ENCODE results near the gene SLC6A18.
A peak's percentile ranks its signal among the peaks of the same experiment; 100 is the strongest.

The SLC6A18 gene

DNA sequence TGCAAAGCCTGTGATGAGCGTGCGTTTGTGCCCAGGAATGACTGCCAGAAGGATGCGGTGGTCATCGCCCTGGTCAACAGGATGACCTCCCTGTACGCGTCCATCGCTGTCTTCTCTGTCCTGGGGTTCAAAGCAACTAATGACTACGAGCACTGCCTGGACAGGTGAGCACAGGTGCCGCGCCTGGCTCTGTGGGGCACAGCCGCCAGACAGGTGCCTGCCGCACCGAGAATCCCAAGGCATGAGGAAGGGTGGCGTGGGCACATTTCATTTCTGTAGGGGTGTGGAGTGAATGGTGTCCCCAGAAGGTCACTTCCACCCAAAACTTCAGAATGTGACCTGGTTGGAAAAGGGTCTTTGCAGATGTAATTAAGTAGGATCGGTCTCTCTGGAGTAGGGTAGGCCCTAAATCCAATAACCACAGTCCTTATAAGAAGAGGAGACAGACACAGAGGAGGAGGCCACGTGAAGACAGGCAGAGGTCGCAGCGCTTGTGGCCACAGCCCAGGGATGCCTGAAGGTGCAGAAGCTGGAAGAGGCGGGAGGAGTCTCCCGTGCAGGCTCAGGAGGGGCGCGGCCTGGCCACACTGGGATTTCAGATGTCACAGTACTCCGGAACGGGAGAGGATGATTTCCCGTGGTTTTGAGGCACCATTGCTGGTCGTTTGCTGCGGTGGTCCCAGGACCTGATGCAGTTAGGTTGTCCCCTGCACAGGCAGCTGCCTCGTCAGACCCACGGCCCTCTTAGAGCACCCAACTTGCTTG, 15.5 kb downstream of the SLC6A18 start:
- no peak for DNase-seq

DNA sequence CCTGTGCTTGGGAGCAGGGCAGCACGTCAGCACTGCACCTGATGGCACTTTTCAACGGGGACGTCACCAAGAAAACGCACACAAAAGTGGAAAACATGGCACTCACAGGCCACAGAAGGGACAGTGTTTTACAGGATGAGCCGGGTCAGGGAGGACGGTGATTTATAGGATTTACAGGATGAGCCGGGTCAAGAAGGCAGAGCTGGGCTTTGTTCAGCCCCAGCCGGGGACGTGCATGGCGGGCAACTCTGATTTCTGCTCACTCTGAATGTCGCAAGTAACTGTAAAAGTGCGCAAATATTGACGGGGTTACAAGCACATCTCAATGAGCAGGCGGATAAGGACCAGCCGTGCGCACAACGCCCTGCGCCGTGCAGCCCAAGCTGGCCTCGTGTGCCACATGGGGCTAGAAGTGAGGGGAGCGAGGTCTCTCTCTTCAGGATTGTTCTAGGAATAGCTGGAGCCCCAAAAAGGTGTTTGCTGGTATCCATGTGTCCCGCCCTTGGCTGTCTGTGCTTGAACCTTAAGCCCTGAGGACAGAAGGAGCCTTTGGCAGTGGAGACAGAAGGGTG, 16.4 kb downstream of the SLC6A18 start:
- no peak for DNase-seq

DNA sequence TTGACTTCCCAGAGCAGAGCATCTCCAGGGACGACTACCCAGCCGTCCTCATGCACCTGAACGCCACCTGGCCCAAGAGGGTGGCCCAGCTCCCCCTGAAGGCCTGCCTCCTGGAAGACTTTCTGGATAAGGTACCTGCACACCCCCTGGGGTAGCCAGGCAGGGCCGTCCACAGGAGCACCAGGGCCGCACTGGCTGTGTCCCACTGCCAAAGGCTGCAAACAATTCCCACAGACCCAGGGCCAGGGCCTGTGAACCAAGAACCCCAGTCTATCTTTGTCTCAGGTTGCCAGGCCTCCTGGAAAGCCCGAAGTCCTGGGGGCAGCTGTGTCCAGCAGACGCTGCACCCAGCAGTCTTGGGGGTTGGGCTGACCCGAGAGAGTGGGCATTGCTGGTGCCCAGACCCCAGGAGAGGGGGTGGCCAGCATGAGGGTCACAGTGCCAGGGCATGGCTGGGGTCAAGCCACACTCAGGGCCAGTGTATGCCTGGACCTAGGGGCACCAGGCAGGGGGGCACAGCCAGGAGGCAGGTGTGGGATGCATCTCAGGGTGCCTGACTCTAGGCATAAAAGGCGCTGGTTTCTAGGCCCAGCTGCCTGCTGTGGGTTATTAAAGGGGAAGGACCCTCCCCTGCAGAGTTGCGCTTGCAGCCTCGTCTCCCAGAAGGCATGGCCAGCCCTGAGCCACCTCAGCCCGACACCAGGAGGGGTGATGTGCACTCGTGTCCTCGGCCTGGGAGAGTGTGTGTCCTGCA, 17.7 kb downstream of the SLC6A18 start:
- no peak for DNase-seq

DNA sequence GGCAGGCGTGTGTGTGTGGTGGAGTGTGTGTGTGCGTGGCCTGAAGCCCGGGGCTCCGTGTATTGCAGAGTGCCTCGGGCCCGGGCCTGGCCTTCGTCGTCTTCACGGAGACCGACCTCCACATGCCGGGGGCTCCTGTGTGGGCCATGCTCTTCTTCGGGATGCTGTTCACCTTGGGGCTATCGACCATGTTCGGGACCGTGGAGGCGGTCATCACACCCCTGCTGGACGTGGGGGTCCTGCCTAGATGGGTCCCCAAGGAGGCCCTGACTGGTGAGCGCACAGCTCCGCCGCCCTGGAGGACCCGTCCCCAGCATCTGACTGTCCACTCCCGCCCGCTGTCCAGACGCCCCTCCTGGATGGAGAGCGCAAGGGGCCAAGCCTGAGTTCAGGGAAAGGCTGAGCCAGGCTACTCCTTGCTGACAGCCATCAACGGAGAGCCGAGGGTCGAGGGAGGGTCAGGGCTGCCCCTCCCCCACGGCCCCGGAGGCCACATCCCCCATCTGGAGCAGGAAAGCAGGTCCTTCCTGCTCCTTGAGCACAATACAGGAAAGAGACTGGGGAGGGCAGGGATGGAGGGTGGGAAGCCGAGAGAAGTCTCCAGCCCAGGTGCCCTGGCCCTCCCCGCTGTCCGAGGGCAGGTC, 18.4 kb downstream of the SLC6A18 start:
- DNase-seq = no peak

DNA sequence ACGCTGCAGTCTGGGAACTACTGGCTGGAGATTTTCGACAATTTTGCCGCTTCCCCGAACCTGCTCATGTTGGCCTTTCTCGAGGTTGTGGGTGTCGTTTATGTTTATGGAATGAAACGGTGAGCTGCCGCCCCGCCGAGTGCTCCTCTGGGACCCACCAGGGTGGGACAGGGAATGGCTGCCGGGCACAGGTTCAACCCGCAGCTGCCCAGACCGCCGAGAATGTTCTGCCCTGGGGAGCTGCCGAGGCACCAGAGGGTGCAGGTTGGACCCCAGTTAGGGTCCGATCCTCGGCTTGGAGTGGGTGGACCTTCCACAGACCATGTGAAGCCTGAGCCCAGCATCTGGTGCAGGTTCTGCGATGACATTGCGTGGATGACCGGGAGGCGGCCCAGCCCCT, 19.1 kb downstream of the SLC6A18 start:
- no peak for DNase-seq

DNA sequence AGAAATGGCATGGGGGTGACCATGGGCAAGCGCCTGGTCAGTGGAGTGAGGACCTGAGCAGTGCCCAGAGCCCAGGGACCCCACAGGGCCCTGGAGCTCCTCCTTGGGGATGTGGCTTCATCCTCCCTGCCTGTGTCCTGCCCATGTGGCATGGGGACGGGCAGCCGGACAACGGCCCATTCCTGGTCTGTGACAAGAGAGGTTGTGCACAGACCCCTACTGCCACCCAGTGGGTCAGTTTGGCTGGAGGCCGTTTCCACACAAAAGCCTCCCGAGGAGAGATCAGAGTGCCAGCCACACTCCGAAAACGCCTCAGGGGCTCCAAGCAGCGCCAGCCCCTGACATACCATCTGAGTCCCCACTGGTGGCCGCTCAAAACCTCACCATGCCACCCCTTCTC, 19.8 kb downstream of the SLC6A18 start:
- no peak for DNase-seq

DNA sequence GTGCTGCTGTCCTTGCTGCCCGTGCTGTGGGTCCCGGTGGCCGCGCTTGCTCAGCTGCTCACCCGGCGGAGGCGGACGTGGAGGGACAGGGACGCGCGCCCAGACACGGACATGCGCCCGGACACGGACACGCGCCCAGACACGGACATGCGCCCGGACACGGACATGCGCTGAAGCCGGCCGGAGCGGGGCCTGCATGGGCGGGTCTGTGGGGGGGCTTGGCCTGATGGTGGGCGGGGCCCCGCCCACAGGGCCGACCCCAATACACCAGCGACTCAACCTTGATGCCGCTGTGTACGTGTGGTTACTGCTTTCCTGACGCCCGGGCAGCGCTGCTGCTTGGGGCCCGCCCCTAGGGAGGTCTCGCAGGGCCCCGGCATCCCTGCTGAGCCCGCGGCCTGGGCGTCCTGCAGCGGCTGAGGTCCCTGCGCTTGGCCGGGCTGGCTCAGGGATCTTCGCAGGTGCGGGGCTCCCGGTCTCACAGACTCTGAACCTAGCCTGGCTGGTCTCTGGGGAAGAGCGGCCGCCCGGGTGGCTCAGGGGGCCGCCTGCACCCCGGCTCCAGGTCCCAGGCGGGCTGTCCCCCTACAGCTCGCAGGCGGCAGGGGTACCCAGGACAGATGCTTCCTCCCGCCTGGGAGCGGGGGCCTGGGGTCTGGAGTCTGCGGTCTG, 20.9 kb downstream of the SLC6A18 start:
- no peak for DNase-seq

DNA sequence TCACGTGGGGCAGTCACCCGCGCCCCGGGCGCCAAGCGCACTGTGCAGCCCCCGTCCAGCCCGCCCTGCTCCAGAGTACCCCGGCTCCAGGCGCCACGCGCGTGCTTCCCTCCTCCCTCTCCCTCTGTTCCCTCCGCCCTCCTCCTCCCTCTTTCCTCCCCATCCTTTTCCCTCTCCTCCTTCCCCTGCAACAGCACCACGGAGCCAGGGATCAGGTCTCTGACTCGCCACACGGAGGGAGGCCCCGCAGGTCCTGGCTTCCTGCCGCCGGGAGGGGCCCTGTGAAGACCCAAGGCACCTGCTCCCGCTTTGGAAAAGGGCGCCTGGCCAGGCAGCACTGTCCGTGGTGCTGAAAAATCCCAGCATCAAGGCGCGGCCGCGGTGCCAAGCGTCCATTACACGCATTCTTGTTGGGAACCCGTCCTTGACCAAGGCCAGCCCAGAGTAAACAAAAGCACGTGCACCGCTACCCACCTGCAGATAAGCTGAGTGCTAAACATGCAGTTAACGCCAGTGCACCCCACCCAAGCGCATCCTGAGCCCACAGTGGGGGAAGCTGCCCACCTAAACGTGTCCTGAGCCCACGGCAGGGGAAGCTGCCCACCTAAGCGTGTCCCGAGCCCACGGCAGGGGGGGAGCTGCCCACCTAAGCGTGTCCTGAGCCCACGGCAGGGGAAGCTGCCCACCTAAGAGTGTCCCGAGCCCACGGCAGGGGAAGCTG, 21.7 kb downstream of the SLC6A18 start:
- DNase-seq = peak; percentile 61

DNA sequence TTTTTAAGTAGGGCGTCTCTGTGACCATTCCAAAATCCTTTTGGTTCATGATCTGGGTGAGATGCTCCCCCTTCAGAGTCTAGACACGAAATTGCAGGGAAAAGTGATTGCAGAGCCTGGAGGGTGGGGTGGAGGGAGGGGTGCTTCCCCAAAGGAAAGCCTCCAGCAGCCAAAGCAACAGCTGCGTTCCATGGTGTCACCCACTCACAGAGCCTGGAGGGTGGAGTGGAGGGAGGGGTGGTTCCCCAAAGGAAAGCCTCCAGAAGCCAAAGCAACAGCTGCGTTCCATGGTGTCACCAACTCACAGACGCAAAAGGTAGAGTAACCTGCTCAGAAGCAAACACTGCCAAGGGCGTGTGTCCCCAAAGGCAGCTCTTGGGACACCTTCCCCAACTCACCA, 22.6 kb downstream of the SLC6A18 start:
- no peak for DNase-seq

DNA sequence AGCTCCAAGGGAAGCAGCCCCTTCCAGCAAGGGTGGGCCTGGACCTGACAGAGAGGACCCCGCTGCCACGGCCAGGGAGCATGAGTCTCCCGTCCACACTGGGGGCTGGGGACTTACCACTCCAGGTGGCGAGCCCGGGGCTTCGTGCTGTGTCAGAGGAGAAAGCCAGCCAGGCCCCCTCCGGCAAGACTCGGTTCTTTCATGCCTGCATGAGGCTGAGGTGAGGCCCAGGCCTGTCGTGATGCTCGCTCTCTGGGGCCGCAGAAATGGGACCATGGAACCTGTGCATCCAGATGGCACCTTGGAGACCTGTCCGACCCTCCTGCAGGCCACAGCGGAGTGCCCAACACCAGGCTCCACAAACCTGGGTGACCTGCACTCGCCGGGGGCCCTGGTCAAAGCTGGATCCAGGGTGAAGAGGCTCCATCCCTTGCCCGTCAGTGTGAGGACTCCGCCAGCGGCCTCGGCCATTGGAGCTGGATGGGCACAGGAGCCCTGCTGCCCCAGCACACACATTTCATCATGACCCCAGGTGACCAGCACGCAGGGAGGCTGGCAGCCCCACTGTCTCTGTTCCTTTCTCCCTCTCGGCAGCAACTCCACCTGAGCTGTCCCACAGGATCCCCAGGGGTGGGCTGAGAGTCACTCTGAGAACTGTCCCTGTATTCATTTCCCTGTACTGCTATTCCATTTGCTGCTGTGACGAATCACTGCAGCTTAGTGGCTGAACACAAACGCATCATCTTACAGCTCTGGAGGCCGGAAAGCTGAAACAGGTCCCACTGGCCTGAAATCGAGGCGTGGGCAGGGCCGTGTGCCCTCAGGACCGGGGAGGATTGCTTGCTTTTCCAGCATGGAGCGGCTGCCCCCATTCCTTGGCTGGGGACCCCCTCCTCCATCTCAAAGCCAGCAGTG, 24.4 kb downstream of the SLC6A18 start:
- no peak for DNase-seq

DNA sequence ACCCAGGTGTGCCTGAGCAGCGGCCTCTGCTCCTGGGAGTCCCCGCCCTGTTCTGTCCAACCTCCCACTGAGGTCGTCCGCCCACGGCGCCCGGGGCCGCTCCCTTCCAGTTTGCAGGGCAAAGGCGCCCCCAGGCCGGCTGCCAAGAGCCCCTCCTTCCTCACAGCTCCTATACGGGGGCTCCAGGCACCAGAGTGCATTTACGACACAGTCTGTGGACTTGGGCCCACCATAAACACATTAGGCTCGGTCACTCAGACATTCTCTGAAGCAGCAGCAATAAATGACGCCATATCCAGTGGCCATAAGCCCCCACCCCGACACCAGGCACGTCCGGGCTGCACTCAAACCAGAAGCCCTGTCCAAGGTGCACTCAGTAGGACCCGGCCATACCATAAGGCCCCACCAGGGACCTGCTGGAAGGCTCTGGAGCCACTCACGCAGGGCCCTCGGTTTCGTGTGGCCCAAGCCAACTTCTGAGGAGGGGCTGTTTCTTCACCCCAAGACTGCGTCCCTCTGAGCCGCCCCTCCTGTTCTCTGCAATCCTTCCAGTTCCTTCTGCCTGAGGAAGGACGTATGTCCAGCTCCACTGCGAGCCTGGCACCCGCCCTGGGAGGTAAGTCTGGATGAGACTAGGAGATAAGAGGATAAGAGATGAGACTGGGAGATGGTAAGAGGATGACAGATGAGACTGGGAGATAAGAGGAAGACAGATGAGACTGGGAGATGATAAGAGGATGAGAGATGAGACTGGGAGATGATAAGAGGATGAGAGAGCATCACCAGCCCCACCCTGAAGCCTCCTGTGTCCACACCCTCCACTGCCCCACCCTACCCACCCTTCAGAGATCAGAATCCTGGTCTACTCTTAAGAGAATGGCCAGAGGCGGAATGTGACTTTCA, 26.7 kb downstream of the SLC6A18 start:
- no peak for DNase-seq

DNA sequence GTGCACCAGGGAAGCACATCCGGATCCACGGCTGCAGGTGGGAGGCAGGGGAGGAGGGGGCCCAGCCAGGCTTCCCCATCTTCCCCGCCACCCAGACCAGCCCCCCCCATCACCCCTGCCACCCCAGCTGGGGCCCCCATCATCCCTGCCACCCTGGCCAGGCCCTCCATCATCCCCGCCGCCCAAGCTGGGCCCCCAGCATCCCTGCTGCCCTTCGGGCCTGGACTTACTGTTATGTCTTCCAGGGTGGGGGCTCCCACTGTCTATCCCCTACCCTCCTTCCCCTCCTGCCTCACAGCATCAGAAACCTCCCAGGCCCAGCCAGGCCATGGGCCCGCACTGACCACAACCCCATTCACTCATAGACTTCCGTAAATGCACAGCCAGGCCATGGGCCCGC, 27.5 kb downstream of the SLC6A18 start:
- DNase-seq = no peak

DNA sequence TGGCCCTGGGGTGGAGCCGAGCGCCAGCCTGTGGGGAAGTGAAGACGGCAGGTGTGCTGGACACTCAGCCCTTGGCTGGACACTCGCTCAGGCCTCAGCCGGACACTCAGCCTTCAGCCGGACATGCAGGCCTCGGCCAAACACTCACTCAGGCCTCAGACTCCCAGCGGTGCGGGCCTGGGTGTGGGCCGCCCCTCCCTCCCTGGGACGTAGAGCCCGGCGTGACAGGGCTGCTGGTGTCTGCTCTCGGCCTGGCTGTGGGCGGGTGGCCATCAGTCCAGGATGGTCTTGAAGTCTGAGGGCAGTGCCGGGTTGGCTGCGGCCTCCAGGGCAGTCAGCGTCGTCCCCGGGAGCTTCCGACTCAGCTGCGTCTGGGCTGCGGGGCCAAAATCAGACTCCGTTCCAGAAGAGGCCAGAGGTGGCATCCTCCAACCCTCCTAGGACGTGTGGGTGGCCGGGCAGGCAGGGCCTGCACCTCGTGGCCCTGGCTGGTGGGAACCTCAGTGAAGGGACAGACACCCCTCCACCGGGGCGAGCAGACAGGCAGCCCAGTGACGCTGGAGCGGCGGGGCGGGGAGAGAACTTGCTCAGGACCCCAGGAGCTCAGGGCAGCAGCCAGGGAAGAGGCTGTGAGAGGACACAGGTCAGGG, 28.4 kb downstream of the SLC6A18 start:
- no peak for DNase-seq

DNA sequence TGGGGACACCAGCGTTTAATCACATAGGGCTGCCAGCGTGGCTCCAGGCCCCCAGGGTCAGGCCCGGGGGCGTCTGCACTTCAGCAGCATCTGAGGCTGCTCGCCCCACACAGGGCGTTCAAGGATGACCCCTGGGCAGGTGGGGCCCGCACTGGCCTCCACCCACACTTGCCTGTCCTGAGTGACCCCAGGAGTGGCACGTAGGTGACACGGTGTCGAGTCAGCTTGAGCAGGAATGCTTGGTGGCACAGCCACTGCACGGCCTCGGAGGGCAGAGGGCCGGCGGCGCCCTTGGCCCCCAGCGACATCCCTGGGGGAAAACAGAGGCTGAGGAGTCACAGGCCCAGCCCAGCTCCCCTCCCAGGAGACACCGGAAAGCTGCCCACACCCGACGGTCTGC, 29.0 kb downstream of the SLC6A18 start:
- no peak for DNase-seq

DNA sequence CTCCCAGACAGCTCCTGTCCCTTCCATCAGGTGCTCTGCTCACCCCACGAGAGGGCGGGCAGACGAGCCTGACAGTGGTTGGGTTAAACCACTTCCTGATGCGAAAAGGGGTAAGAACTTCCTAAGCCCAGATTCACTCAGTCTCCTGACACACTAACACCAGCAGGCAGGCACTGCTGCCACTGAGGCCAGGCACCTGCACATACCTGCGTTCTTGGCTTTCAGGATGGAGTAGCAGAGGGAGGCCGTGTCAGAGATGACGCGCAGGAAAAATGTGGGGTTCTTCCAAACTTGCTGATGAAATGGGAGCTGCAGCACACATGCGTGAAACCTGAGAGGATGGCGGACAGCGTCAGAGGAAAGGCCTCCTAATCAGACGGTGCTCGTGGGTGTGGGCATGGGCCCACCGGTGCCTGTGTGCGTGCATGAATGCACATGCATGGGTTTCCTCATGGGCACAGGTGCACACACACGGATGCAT, 29.9 kb downstream of the SLC6A18 start:
- DNase-seq = no peak

DNA sequence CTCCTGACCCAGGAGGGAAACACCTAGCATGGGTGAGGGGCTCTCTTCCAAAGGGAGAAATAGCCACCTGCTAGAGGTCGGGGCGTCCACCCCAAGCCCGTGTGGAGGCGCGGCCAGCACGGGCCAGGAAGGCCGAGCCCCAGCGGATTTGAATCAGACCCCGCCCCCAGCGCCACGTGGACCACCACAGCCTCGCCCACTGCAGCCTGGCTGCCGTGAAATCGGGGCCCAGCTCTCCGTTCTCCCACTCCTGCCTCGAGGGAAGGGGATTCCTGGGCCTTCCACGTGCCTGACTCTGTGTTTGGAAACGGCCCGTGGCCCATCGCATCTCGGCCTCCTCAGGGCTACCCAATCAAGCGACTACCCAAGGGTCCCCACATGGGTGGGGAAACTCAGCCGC, 31.6 kb downstream of the SLC6A18 start:
- DNase-seq = no peak

DNA sequence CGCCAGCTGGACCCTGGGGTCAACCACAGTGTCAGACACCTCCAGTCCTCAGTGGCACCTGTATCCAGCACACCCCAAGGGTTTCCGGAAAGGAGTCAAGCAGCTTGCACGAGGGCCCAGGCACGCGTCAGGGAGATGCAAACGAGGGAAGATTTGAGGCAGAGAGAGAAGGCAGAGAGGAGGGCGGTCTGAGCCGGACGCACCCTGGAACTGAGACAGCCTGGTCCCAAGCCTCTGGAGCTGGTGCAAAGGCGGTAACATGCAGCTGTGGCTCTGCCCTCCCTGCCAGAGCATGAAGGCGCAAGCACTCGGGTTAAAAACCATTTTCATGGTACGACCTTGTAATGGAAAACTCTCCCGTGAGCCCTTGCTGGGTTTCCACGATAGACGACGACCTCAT, 32.2 kb downstream of the SLC6A18 start:
- no peak for DNase-seq

DNA sequence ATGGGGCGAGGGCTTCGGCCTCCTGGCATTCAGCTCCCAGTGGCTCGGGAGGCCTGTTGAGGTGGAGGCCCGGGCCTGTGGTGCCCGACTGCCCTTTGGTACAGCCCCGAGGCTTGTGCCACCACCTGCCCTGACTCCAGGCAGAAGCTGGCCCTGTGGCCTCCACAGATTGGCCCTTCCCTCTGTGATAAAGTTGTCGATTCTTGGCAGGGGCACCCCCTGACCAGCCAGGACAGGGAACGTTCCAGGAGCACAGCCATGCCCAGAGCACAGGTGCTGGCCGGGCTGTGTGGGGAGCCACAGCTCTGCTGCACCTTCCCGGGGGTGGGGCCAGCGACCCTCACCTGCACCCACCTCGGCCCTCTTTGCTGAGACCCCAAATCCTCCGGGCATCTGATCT, 32.7 kb downstream of the SLC6A18 start:
- DNase-seq = no peak

DNA sequence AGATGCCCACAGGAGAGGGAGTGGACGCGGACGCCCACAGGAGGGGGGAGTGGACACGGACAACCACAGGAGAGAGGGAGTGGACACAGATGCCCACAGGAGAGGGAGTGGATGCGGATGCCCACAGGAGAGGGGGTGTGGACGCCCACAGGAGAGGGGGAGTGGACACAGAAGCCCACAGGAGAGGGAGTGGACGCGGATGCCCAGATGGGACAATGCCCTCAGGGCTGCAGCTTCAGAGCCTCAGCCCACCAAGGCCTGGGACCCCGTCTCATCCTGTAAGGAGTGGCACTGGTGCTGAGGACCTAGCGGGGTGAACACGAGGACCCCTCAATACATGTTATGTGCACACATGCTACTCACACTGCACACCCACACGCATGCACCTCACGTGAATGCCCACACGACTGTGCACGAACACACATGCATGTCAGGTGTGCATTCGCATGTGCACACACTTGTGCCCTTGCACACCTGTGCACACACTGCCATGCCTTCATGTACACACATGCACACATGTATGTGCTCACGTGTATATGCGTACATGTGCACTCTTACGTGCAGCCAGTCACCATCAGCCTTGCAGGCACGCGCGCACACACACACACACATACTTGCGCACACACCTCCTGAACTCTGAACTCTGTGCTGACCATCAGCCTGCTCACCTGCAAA, 34.8 kb downstream of the SLC6A18 start:
- no peak for DNase-seq

Data from hematopoietic multipotent progenitor cell treated with erythropoietin and hydrocortisone succinate and interleukin-3 and kit ligand, for 4 days (in vitro differentiated cells).